ENCODE results near the gene CIPC.

Gene CIPC

DNA sequence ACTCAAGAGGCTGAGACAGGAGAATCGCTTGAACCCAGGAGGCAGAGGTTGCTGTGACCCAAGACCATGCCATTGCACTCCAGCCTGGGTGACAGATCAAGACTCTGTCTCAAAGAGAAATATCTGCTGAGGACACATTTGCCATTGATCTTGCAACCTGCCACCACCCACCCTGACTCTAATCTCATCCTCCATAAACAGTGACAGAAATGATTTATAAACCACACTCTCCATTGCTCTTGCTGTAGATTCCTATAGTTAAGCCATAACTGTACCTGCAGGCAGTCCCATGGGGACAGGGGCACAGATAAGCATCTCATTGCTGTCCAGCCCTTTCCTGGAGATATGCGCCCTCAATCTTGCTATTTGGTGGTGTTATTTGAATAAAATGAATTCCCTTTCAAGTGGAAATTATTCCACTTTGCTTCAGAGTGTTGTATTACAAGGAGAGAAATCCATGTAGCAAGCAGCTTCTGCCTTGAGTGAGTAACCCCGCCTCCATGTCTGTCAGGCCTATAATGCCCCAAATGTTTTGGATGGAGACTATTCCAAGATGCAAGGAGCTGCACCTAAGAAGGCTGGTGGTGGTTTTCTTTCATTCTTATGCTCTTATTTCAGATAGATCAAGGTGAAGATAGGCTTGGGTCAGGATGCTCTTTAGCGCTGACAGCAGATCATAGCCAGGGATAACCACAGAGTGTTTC is 46.5 kb downstream of the CIPC start:
- no peak for DNase-seq (ENCODE audit: low read depth in 2 of 2, low spot score in 1 of 2)

- DNase-seq (ENCODE audit: low read depth in 2 of 2, low spot score in 1 of 2) = no peak
These were observed 48.1 kb downstream of the CIPC start for GRCh38 chr14:77145975-77146740.

DNA sequence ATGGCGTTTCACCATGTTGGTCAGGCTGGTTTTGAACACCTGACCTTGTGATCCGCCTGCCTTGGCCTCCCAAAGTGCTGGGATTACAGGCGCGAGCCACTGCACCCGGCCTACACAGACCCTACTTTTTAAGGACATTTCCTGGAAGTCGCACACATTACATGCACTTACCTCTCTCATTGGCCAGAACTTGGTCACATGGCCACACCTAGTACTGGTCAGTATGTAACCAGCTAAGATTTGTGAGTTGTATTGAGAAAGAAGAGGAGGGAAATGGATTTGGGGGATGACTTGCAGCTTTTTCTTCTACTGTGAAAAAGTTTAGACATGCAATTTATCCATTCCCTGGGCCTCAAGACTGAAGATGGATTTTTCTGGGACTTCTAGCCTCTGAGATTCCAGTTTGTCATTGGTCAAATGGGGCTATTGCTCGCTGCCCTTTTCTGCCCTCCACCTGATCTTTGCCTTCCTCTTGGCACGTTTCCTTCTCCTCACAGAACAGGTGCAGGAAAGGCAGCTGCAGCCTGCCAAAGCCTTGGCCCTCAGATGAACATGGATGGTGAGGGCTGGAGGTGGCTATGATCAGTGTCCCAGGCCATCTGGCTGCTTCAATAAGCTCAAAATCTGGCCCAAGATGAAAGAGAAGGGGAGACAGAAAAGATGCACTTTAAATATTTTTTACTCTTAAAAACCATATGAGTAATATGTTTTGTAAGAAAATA is 50.6 kb downstream of the CIPC start:
- no peak for DNase-seq (ENCODE audit: low read depth in 2 of 2, low spot score in 1 of 2)

- no peak for DNase-seq (ENCODE audit: low read depth in 2 of 2, low spot score in 1 of 2)
These were observed 53.2 kb downstream of the CIPC start for GRCh38 chr14:77151245-77151644.

- no peak for DNase-seq (ENCODE audit: low read depth in 2 of 2, low spot score in 1 of 2)
These were observed 54.0 kb downstream of the CIPC start for GRCh38 chr14:77151918-77152588.

DNA sequence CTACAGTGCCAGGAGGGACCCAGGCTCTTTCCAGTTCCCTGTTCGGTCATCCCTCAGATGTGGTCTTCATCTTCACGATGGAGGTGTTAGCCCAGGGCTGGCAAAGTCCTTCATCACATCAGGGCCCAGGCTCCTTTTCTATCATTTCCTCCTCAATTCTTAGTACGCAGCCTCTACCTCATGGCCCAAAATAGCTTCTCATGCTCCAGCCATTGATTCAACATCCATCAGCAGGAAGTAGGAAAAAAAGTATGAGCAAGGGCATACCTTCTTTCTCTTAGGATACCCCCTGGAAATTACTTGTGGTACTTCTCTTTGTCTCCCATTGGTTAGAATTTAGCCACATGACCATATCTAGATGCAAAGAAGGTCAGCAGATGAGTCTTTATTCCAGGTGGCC is 55.7 kb downstream of the CIPC start:
- DNase-seq (ENCODE audit: low read depth in 2 of 2, low spot score in 1 of 2) = no peak

DNA sequence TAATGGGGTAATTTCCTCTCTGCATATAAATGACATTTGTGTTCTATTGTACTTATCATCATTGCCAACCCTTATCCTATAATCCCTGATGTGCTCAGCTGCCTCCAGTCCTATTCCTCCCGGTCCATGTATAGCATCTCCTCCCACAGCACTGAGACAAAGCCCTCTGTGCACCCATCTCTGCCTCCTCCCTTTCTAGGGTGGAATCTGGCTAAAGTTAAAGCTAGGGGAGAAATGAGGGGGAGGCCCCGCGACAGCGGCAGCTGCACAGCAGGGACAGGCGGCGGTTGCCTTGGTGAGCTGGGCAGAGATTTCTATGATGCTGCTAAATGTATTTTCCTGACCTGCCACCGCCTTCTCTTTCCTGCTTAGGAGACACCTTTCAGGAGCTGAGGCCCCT is 56.4 kb downstream of the CIPC start:
- DNase-seq (ENCODE audit: low read depth in 2 of 2, low spot score in 1 of 2) = no peak

GRCh38 chr14:77155083-77155482 is 57.0 kb downstream of the CIPC start:
- no peak for DNase-seq (ENCODE audit: low read depth in 2 of 2, low spot score in 1 of 2)

GRCh38 chr14:77157740-77158139 is 59.7 kb downstream of the CIPC start:
- no peak for DNase-seq (ENCODE audit: low read depth in 2 of 2, low spot score in 1 of 2)

DNA sequence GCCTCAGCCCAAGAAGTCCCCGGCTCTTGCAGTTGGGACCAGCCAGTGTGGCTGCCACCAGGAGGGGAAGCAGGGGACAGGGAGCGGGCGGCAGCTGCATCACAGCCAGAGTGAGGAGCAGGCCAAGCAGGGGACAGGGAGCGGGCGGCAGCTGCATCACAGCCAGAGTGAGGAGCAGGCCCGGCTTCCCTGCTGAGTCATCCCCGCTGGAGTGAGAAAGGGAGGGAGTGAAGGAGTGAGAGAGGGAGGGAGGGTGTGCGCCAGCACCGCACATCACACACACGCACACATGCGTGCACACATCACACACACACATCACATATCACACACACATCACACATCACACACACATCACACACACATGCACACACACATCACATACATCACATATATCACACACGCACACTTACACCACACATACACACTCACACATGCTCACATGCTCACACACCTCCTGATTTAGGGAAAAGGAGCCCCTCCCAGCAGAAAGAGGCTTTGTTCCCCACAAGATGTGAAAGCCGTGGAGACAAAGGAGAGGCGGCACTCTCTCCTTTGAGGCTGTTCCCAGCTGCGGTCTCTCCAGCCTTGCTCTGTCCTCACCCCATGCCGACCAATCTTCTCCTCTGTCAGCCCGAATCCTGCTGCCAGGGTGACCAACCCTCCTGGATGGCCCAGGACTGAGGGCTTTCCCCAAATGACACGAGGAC is 60.3 kb downstream of the CIPC start:
- no peak for DNase-seq (ENCODE audit: low read depth in 2 of 2, low spot score in 1 of 2)

DNA sequence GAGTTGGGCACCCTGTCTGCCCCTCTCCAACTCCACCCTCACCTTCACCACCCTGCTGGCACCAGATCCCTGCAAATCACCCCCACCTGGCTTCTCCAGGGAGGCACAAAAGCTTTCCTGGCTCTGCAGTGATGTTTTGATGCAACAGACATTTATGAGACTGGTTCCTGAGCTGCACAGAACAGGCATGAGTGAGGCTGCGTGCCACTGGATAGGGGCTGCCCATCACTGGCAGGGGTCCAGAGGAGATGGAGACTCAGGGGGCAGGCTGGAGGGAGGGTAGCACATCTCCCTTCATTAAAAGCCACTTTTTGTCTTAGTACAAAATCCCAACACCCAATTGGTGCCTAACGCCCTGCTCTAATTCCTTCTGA is 60.8 kb downstream of the CIPC start:
- no peak for DNase-seq (ENCODE audit: low read depth in 2 of 2, low spot score in 1 of 2)

DNA sequence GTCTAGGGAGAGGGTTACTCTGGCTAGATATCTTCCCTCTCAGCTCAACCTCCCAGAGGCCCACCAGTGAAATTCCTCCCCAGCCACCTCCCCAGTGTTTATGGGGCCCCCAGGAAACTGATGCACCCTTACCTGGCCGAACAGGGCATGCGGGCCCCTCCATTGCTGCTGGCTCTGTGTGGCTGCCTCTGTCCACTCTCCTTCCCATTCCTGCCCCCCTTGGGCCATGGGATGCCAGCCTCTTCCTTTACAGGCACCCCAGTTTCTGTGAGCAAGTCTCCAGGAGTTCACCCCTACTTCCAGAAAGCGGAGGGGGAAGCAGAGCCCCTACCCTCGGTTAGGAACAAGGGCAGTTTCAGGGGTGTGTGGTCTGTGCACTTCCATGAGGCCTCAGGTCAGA is 63.0 kb downstream of the CIPC start:
- no peak for DNase-seq (ENCODE audit: low read depth in 2 of 2, low spot score in 1 of 2)

Data from stimulated activated CD8-positive, alpha-beta memory T cell treated with anti-CD3 and anti-CD28 coated beads, Interleukin-4, amount 100 ng/mL, for 4 hours (primary cell).